ENCODE data around the gene TRIM60.
"Not testable (repeated sequence)": the region's sequence is repeated elsewhere in the genome, so short reads cannot be mapped to it uniquely, and the experiment has no call there.

DNA sequence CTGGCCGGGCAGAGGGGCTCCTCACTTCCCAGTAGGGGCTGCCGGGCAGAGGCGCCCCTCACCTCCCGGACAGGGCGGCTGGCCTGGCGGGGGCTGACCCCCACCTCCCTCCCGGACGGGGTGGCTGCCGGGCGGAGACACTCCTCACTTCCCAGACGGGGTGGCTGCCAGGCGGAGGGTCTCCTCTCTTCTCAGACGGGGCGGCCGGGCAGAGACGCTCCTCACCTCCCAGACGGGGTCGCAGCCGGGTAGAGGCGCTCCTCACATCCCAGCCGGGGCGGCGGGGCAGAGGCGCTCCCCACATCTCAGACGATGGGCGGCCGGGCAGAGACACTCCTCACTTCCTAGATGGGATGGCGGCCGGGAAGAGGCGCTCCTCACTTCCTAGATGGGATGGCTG lies 11.8 kb upstream of the TRIM60 start:
- TF ChIP-seq, protein P1, sequence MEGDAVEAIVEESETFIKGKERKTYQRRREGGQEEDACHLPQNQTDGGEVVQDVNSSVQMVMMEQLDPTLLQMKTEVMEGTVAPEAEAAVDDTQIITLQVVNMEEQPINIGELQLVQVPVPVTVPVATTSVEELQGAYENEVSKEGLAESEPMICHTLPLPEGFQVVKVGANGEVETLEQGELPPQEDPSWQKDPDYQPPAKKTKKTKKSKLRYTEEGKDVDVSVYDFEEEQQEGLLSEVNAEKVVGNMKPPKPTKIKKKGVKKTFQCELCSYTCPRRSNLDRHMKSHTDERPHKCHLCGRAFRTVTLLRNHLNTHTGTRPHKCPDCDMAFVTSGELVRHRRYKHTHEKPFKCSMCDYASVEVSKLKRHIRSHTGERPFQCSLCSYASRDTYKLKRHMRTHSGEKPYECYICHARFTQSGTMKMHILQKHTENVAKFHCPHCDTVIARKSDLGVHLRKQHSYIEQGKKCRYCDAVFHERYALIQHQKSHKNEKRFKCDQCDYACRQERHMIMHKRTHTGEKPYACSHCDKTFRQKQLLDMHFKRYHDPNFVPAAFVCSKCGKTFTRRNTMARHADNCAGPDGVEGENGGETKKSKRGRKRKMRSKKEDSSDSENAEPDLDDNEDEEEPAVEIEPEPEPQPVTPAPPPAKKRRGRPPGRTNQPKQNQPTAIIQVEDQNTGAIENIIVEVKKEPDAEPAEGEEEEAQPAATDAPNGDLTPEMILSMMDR (IDR thresholded peaks at IDR 0.05; ENCODE audit: insufficient read depth, low read depth, low read length) = not testable (repeated sequence)
- TF ChIP-seq EZH2 (IDR thresholded peaks at IDR 0.05; ENCODE audit: insufficient read depth, low read length) = not testable (repeated sequence)
